BJ (cell line): Measurements from ENCODE around the gene PCTP. TPM values are rescaled to one million over a fixed set of nuclear protein-coding genes. Genes with fewer than 3 reads are reported as not detected.

Experiments
- CTCF ChIA-PET: fragments of 350-600 bp; formaldehyde crosslinking; extraction: SDS; loops from one replicate; lab custom pipeline; 2021; ENCODE audit warnings: antibody characterized with exemption, inconsistent platforms; lab: Yijun Ruan, JAX
- POLR2A ChIA-PET: fragments of 300-600 bp; sonication (Branson Sonifier 250); formaldehyde crosslinking; extraction: SDS; loops from one replicate; lab custom pipeline; 2021; ENCODE audit warnings: antibody characterized with exemption; lab: Charles Lee
- DNase-seq: peaks from one replicate; pipeline ENCODE4 v3.0.0-alpha.2; 2011; ENCODE audit warnings: low read depth
- H3K27me3 ChIP-seq: 2 replicates; pipeline ENCODE4 v1.6.0; 2011; ENCODE audit warnings: low read length; ENCODE audit not compliant: control insufficient read depth, insufficient read depth
- H3K36me3 ChIP-seq: 2 replicates; pipeline ENCODE4 v1.5.1; 2011; ENCODE audit warnings: low read length; ENCODE audit not compliant: control insufficient read depth, insufficient read depth
- H3K4me3 ChIP-seq: 2 replicates; pipeline ENCODE4 v1.5.1; 2011; ENCODE audit warnings: low read depth, mild to moderate bottlenecking, control low read depth, low read length
- polyA plus RNA-seq: library from polyadenylated mRNA; depleted of rRNA; stranded (reverse); fragments of >200 nt; gene quantifications from 2 replicates; pipeline ENCODE4 v1.2.3, GENCODE V29; 2011
- TF ChIP-seq, protein P1 (sequence below): IDR thresholded peaks from 2 replicates; pipeline ENCODE4 v1.5.1; 2011; ENCODE audit warnings: low read depth, mild to moderate bottlenecking, control low read depth, inconsistent platforms, low read length, moderate library complexity; ENCODE audit not compliant: insufficient read depth

PCTP gene
- polyA plus RNA-seq, 1 experiment = 10.2 TPM

DNA sequence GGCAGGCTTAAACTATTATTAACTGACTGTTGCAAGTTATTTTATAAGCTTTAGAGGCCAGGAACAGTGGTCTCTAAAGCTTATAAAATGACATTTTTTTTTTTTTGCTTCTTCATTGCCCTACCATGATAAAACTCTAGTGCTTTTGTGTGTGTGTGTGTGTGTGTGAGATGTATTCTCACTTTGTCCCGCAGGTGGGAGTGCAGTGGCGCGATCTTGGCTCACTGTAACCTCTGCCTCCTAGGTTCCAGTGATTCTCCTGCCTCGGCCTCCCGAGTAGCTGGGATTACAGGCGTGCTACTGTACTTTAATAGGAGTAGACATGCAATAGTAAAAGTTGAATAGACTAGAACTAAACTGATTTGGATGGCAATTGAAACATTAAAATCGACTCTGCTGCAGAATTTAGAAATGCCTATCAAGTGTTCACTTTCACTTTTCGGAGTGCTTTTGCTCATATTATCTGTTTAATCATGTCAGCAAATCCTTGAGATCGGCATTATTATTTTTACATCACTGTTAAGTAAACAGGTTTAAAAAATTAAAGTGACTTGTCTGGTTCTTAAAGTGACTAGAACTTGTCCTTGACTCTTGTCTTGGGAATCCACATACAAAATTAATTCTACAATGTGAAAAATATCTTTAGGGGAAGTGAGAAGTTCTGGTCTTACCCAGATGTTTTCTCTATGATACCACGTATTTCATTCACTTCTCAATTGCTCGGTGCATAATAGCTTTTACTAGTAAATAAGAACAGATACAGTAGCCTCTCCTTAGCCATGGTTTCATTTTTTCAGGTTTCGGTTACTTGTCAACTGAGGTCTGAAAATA lies 8.4 kb upstream of the PCTP start:
- 0 out of 2 replicates have a peak, but pooled peaks cover 1% of the 10 kb centered on the region for H3K27me3 ChIP-seq
- TF ChIP-seq, protein P1, sequence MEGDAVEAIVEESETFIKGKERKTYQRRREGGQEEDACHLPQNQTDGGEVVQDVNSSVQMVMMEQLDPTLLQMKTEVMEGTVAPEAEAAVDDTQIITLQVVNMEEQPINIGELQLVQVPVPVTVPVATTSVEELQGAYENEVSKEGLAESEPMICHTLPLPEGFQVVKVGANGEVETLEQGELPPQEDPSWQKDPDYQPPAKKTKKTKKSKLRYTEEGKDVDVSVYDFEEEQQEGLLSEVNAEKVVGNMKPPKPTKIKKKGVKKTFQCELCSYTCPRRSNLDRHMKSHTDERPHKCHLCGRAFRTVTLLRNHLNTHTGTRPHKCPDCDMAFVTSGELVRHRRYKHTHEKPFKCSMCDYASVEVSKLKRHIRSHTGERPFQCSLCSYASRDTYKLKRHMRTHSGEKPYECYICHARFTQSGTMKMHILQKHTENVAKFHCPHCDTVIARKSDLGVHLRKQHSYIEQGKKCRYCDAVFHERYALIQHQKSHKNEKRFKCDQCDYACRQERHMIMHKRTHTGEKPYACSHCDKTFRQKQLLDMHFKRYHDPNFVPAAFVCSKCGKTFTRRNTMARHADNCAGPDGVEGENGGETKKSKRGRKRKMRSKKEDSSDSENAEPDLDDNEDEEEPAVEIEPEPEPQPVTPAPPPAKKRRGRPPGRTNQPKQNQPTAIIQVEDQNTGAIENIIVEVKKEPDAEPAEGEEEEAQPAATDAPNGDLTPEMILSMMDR = no peak
- H3K36me3 ChIP-seq = no peaks in the 10 kb centered on the region
- H3K4me3 ChIP-seq = no peak overlapping the region
- ChIA-PET CTCF (interaction anchor here (0.6 kb wide), 1 partner anchor 807 kb away, joined by 4 read pairs; no protein-coding TSS in a partner anchor), POLR2A (no interaction called here)
- DNase-seq = no peak

DNA sequence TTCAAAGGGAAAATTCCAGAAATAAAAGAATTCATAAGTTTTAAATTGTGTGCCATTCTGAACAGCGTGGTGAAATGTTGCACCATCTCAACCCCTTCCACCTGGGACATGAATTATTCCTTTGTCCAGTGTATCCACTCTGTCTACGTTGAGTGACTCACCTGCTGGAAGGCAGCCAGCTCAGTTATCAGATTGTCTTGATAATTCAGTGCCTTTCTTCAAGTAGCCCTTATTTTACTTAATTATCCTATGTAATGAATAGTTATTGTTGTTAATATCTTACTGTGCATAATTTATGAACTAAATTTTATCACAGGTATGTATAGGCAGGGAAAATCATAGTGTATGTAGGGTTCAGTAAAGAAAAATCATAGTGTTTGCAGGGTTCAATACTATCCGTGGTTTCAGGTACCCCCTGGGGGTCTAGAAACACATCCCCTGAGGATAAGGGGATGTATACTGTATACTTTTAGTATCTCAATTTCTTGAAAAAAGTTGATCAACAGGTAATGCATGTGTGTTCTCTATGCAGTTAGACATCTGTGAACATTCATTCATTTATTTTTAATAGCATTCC lies 7.7 kb upstream of the PCTP start:
- Histone ChIP-seq H3K4me3 (no peak overlapping the region), H3K36me3 (no peaks in the 10 kb centered on the region), H3K27me3 (0 out of 2 replicates have a peak, but pooled peaks cover 1% of the 10 kb centered on the region)
- TF ChIP-seq, protein P1 = no peak
- no peak for DNase-seq
- ChIA-PET POLR2A (no interaction called here), CTCF (no interaction called here)

DNA sequence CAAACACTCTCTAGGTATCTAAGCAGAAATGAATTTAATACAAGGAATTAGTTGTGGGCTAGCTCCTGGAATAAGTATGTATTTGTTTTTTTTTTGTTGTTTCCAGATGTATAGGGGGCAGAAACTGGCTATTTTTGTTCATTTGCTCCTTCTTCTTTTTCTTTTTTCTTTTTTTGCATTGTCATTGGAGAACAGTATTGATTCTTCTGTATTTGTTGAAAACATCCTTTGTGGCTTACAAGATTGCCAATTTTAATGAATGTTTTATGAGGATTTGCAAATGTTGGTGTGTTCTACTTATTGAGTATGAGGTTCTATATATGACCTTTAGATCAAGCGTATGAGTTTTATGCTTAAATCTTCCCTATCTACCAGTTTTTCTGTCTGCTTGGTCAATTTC lies 5.6 kb upstream of the PCTP start:
- Histone ChIP-seq H3K36me3 (no peaks in the 10 kb centered on the region), H3K27me3 (0 out of 2 replicates have a peak, but pooled peaks cover 1% of the 10 kb centered on the region), H3K4me3 (no peak overlapping the region)
- no peak for DNase-seq
- ChIA-PET CTCF (no interaction called here), POLR2A (no interaction called here)
- TF ChIP-seq, protein P1 = no peak

DNA sequence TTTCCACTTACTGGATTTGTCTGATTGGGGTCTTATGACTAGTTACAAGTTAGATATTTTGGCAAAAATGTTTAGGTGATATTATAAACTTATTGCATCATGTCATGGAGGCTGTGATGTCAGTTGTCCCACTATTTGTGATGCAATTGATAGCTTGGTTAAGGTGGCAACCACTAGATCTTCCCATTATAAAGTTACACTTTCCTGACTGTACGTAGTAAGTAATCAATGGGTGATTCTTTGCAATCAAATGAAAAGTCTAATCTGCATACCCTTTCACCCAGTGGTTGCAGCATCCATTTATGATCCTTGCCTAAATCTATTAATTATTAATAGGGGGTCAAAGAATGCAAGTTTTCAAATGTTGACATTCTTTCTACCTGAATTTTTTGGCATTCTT lies 4.4 kb upstream of the PCTP start:
- TF ChIP-seq, protein P1 = no peak
- ChIA-PET POLR2A (no interaction called here), CTCF (interaction anchor here (1.8 kb wide), 1 partner anchor 11 kb away, joined by 5 read pairs; no protein-coding TSS in a partner anchor)
- DNase-seq = no peak
- no peaks in the 10 kb centered on the region for H3K36me3 ChIP-seq
- H3K4me3 ChIP-seq = no peak overlapping the region
- no peaks in the 10 kb centered on the region for H3K27me3 ChIP-seq

DNA sequence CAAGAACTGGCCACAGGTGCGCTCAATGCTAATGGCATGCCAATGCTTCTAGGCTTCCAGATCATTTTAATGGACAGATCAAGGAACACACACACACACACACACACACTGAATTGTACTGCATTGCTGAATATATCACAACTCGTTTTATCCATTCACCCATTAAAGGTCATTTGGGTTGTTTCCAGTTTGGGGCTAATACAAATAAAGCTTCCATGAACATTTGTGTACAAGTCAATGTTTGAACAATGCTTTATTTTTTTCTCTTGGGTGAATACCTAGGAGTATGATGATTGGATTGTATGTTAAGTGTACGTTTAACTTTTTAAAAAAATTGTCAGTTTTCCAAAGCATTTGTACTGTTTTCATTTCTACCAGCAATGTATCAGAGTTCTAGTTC lies 3.6 kb upstream of the PCTP start:
- Histone ChIP-seq H3K36me3 (no peaks in the 10 kb centered on the region), H3K4me3 (no peak overlapping the region), H3K27me3 (no peaks in the 10 kb centered on the region)
- no peak for DNase-seq
- TF ChIP-seq, protein P1 = no peak
- CTCF ChIA-PET = interaction anchor here (1.8 kb wide), 1 partner anchor 11 kb away, joined by 5 read pairs; no protein-coding TSS in a partner anchor
- POLR2A ChIA-PET = no interaction called here
